ENCODE results near the gene DYRK1B.

- TF ChIP-seq CTCF (IDR thresholded peaks at IDR 0.05) (peak in 1 of 4 experiments; percentile 4), POLR2AphosphoS5 (IDR thresholded peaks at IDR 0.05) (no peak)
These were observed 402 bp upstream of the DYRK1B start for GRCh38 chr19:39834287-39834841.
